ENCODE measurements around the gene RIMBP2.

DNA sequence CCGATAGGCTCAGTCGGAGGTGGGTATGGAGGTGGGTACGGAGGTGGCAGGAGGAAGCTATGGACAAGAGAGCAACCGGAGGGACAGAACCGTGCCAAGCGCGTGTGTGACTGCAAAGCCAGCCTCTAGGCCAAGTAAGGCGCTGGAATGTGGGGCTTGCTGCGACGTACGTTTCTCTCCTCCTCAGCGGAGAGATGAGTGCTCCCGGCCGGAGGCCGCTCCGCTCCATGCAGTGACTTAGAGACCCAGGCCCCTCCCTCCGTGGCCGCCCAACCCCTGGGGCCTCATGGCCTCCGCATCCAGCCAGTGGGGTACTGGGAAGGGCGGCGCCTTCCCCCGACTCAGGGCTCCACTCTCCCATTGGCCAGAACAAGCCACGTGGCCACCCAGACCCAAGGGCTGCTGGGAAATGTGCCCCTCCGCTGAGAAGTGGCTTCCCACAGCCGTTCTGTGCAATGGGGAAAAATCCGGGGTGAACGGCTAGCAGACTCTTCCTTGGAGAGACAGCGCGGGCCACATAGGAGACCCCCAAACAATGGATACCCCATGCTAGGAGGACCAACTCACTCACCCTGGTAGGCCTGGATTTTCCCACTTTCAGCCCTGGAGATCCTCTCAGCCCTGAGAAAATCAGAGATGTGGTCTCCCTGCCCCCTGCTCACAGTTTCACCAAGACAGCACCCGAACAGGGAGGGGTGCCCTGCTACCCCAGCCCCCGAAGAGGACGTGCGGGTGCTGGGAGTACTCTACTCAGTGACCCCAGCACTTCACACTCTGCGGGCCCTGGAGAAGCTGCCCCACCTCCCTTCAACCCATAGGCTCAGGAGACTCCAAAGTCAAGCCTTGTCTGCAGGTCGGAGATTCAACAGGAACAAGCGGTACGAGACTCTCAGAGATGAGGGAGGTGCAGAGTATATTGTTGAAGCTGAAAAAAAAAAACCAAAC lies 66.7 kb downstream of the RIMBP2 start:
- TF ChIP-seq, protein P1, sequence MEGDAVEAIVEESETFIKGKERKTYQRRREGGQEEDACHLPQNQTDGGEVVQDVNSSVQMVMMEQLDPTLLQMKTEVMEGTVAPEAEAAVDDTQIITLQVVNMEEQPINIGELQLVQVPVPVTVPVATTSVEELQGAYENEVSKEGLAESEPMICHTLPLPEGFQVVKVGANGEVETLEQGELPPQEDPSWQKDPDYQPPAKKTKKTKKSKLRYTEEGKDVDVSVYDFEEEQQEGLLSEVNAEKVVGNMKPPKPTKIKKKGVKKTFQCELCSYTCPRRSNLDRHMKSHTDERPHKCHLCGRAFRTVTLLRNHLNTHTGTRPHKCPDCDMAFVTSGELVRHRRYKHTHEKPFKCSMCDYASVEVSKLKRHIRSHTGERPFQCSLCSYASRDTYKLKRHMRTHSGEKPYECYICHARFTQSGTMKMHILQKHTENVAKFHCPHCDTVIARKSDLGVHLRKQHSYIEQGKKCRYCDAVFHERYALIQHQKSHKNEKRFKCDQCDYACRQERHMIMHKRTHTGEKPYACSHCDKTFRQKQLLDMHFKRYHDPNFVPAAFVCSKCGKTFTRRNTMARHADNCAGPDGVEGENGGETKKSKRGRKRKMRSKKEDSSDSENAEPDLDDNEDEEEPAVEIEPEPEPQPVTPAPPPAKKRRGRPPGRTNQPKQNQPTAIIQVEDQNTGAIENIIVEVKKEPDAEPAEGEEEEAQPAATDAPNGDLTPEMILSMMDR (IDR thresholded peaks at IDR 0.05), result no peak
- no peak for TF ChIP-seq ZFX (IDR thresholded peaks at IDR 0.05; ENCODE audit: borderline replicate concordance)
